OCI-LY7 (cell line): ENCODE data around the gene FMN2. TPM values are rescaled to one million over a fixed set of nuclear protein-coding genes. Genes with fewer than 3 reads are reported as not detected.

Experiments
- BruUV-seq: library from RNA; stranded (reverse); fragments of 400-500 nt; replicated peaks from 2 replicates; lab custom pipeline; 2021; lab: Mats Ljungman, UMichigan
- CTCF ChIA-PET: fragments of 300-600 bp; sonication (Branson Sonifier 250); formaldehyde crosslinking; loops from one replicate; lab custom pipeline; 2022; ENCODE audit warnings: antibody characterized with exemption; ENCODE audit not compliant: unreplicated experiment; lab: Charles Lee
- POLR2A ChIA-PET: fragments of 300-600 bp; sonication (Branson Sonifier 250); formaldehyde crosslinking; loops from one replicate; lab custom pipeline; 2022; ENCODE audit warnings: antibody characterized with exemption; lab: Charles Lee
- DNase-seq: peaks from one replicate; pipeline ENCODE4 v3.0.0-alpha.2; 2015; ENCODE audit warnings: low spot score
- H2AFZ ChIP-seq: fragments of 200-600 bp; sonication (generic), shearing (Covaris generic); 2 replicates; pipeline ENCODE4 v1.6.1; 2014; ENCODE audit warnings: mild to moderate bottlenecking, antibody characterized with exemption, low read length, moderate library complexity
- H3K27ac ChIP-seq: fragments of 200-600 bp; sonication (generic); 2 replicates; pipeline ENCODE4 v1.5.1; 2014; ENCODE audit warnings: mixed run types, low read depth, mild to moderate bottlenecking, moderate library complexity, low read length, inconsistent platforms; ENCODE audit not compliant: poor library complexity, severe bottlenecking
- H3K36me3 ChIP-seq: fragments of 200-600 bp; sonication (generic); 2 replicates; pipeline ENCODE4 v1.6.1; 2014; ENCODE audit warnings: mild to moderate bottlenecking, antibody characterized with exemption, low read length, moderate library complexity, mixed read lengths; ENCODE audit not compliant: insufficient read depth
- H3K4me1 ChIP-seq: fragments of 200-600 bp; sonication (generic); 2 replicates; pipeline ENCODE4 v1.5.1; 2014; ENCODE audit warnings: mild to moderate bottlenecking, low read length; ENCODE audit not compliant: insufficient read depth, poor library complexity, severe bottlenecking
- H3K4me2 ChIP-seq: fragments of 200-600 bp; sonication (generic); 2 replicates; pipeline ENCODE4 v1.6.1; 2014; ENCODE audit warnings: mild to moderate bottlenecking, low read length
- H3K4me3 ChIP-seq: fragments of 200-600 bp; sonication (generic); 2 replicates; pipeline ENCODE4 v1.5.1; 2014; ENCODE audit warnings: mild to moderate bottlenecking, low read depth, low read length; ENCODE audit not compliant: poor library complexity, severe bottlenecking
- H3K79me2 ChIP-seq: fragments of 200-600 bp; sonication (generic); 2 replicates; pipeline ENCODE4 v1.6.1; 2016; ENCODE audit warnings: low read depth, mild to moderate bottlenecking, low read length, moderate library complexity, mixed read lengths; ENCODE audit not compliant: insufficient read depth
- H3K9me2 ChIP-seq: fragments of 200-600 bp; sonication (generic); 2 replicates; pipeline ENCODE4 v1.6.1; 2016; ENCODE audit warnings: mild to moderate bottlenecking, low read length, mixed read lengths; ENCODE audit not compliant: insufficient read depth
- H3K9me3 ChIP-seq: fragments of 200-600 bp; sonication (generic); 2 replicates; pipeline ENCODE4 v1.6.1; 2014; ENCODE audit warnings: mild to moderate bottlenecking, mixed run types, low read length, mixed read lengths
- H4K20me1 ChIP-seq: fragments of 200-600 bp; sonication (generic); 2 replicates; pipeline ENCODE4 v1.6.1; 2014; ENCODE audit warnings: mild to moderate bottlenecking, antibody characterized with exemption, low read length, moderate library complexity, mixed read lengths; ENCODE audit not compliant: insufficient read depth
- EZH2phosphoT487 ChIP-seq: fragments of 200-600 bp; sonication (generic); IDR thresholded peaks from 2 replicates; pipeline ENCODE4 v1.6.1; 2018; ENCODE audit warnings: low read depth, borderline replicate concordance, mild to moderate bottlenecking, mixed run types, antibody characterized with exemption, low read length, moderate library complexity, mixed read lengths
- intact Hi-C: fragments of 100-400 bp; cut with micrococcal nuclease; formaldehyde crosslinking; loops from one replicate; pipeline ENCODE4 v1.10.0; 2022; ENCODE audit not compliant: unreplicated experiment
- total RNA-seq, 2 experiments: library from RNA; depleted of rRNA in 1 of 2; stranded (reverse); fragments of >200 nt in 1 of 2; shearing (Covaris generic) in 1 of 2; gene quantifications; 2 replicates each; pipeline ENCODE4 v1.2.3, GENCODE V29; 2014 to 2022
- TF ChIP-seq, protein P1 (sequence below): fragments of 200-600 bp; sonication (generic); conservative IDR thresholded peaks from 2 replicates; pipeline ENCODE4 v1.5.1; 2014; ENCODE audit warnings: mild to moderate bottlenecking, antibody characterized with exemption, low read length, moderate library complexity, mixed read lengths

Gene FMN2
- total RNA-seq, 2 experiments from 2014 or later: not detected

DNA sequence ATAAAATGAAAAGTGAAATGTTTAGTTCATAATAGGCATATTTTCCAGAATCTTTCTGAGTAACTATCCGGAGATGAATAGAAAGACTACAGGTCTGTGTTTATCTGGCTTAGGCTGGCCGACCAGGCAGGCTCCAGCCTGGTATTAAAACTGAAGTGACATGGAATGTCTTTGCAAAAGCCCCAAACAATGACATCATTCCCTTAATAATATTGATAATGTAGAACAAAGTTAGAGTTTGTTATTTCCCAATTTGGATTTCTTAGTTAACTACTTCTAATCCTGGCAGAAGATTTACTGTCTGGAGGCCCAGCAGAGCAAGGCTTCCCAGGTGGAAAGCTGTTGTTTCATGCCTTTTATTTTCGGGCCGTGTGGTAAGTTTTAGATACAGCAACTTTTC is 312.6 kb downstream of the FMN2 start:
- no peak for DNase-seq
- Histone ChIP-seq H3K9me3 (no peaks in the 10 kb centered on the region), H3K36me3 (no peaks in the 10 kb centered on the region), H3K4me1 (no peaks in the 10 kb centered on the region), H3K27ac (no peak overlapping the region), H3K4me3 (no peak overlapping the region), H3K4me2 (no peak overlapping the region), H3K79me2 (no peaks in the 10 kb centered on the region), H3K9me2 (no peaks in the 10 kb centered on the region), H2AFZ (no peak overlapping the region), H4K20me1 (no peaks in the 10 kb centered on the region)
- POLR2A ChIA-PET: no interaction called here
- no TSS peak for BruUV-seq
- CTCF ChIA-PET: no interaction called here
- TF ChIP-seq, protein P1, sequence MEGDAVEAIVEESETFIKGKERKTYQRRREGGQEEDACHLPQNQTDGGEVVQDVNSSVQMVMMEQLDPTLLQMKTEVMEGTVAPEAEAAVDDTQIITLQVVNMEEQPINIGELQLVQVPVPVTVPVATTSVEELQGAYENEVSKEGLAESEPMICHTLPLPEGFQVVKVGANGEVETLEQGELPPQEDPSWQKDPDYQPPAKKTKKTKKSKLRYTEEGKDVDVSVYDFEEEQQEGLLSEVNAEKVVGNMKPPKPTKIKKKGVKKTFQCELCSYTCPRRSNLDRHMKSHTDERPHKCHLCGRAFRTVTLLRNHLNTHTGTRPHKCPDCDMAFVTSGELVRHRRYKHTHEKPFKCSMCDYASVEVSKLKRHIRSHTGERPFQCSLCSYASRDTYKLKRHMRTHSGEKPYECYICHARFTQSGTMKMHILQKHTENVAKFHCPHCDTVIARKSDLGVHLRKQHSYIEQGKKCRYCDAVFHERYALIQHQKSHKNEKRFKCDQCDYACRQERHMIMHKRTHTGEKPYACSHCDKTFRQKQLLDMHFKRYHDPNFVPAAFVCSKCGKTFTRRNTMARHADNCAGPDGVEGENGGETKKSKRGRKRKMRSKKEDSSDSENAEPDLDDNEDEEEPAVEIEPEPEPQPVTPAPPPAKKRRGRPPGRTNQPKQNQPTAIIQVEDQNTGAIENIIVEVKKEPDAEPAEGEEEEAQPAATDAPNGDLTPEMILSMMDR: no peak
- TF ChIP-seq EZH2phosphoT487: no peak
- intact Hi-C loops: no loop called here

GRCh38 chr1:240405751-240406150 is 314.1 kb downstream of the FMN2 start:
- BruUV-seq: no TSS peak
- Histone ChIP-seq H3K9me2 (no peaks in the 10 kb centered on the region), H3K27ac (no peak overlapping the region), H3K4me1 (no peaks in the 10 kb centered on the region), H3K9me3 (no peaks in the 10 kb centered on the region), H3K36me3 (no peaks in the 10 kb centered on the region), H3K4me3 (no peak overlapping the region), H3K4me2 (no peak overlapping the region), H3K79me2 (no peaks in the 10 kb centered on the region), H2AFZ (no peak overlapping the region), H4K20me1 (no peaks in the 10 kb centered on the region)
- intact Hi-C loops: no loop called here
- POLR2A ChIA-PET: interaction anchor here (0.6 to 0.7 kb wide), 2 partner anchors 17 to 1284 kb away, joined by 3 to 7 read pairs; no protein-coding TSS in a partner anchor
- no peak for DNase-seq
- TF ChIP-seq, protein P1: no peak
- TF ChIP-seq EZH2phosphoT487: no peak
- CTCF ChIA-PET: no interaction called here

- Histone ChIP-seq H3K79me2 (no peaks in the 10 kb centered on the region), H3K4me1 (no peaks in the 10 kb centered on the region), H3K4me2 (no peak overlapping the region), H3K4me3 (no peak overlapping the region), H3K9me2 (no peaks in the 10 kb centered on the region), H3K27ac (no peak overlapping the region), H4K20me1 (no peaks in the 10 kb centered on the region), H2AFZ (no peak overlapping the region), H3K36me3 (no peaks in the 10 kb centered on the region), H3K9me3 (no peaks in the 10 kb centered on the region)
- intact Hi-C loops: no loop called here
- no peak for DNase-seq
- CTCF ChIA-PET: no interaction called here
- no TSS peak for BruUV-seq
- POLR2A ChIA-PET: no interaction called here
- TF ChIP-seq EZH2phosphoT487: no peak
- TF ChIP-seq, protein P1: no peak
These were observed 315.7 kb downstream of the FMN2 start for GRCh38 chr1:240407407-240407806.
